CD4-positive, alpha-beta T cell treated with Interleukin-6 at 100 ng/mL for 8 hours (primary cell): ENCODE data around the gene ALAD.
A peak's percentile ranks its signal among the peaks of the same experiment; 100 is the strongest.

Experiments
- DNase-seq: peaks from one replicate; pipeline ENCODE4 v3.0.0-alpha.2; 2020; ENCODE audit warnings: mixed read lengths, low spot score

The ALAD gene

GRCh38 chr9:113345671-113346070 lies 55.4 kb downstream of the ALAD start:
- no peak for DNase-seq

- no peak for DNase-seq
Observed at GRCh38 chr9:113345190-113345589, 55.9 kb downstream of the ALAD start.

- DNase-seq = no peak
Observed at GRCh38 chr9:113343732-113344231, 57.3 kb downstream of the ALAD start.

GRCh38 chr9:113341712-113342410 lies 59.2 kb downstream of the ALAD start:
- peak; percentile 39 for DNase-seq

GRCh38 chr9:113340011-113340699 lies 60.9 kb downstream of the ALAD start, which contains the start of gene WDR31:
WDR31 (minus strand) TSS chr9:113340275; CDS start chr9:113332022, 8,253 bp downstream.
- peak; percentile 73 for DNase-seq

- DNase-seq = no peak
Observed at GRCh38 chr9:113337714-113338113, 63.4 kb downstream of the ALAD start.
